GM18505 (cell line): ENCODE measurements around the gene PROM1.

Source experiments
- ATAC-seq: cut with Tn5 transposase; IDR thresholded peaks from one replicate; pipeline ENCODE4 v1.9.1; 2021; ENCODE audit not compliant: unreplicated experiment
- POLR2A ChIP-seq: IDR thresholded peaks from 4 replicates; pipeline ENCODE4 v1.6.1; 2011; ENCODE audit warnings: borderline replicate concordance; ENCODE audit not compliant: insufficient read depth, insufficient read length; ENCODE audit errors: extremely low read depth

PROM1 gene

DNA sequence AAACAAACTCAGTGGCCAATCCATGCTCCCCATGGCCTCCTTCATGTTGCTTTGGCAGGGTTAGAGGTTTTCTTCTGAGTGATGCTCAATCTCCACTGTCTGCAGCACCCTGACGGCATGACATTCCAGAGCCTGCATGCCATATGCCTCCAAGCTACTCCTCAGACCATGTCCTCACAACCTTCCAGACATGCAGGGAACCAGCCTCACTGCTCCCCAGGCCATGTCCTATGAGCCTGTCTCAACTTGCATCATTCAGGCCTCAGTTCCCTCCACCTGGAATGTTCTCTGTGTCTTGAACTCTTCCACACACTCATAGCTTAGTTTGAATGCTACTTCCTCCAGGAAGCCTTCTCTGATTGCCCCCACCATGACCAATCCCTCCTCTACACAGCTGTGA lies 18.8 kb downstream of the PROM1 start:
- ATAC-seq, result no peak

DNA sequence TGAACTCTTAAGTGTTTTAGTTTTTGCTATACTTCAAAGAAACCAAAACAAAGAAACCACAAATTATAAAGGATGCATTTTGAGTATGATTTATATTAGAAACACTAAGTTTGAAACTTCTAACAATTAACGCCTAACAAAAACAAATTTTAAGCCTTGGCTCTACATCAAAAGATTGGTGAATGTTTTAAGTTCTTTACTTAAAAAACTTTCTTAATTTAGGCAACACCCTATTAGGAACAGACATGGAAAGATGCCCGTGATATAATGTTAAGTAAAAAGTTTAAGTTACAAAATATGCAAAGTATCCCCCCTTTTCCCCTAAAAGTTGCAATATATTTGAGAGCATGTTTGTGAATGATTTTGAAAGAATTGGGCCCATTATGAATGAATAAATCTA lies 21.2 kb downstream of the PROM1 start:
- TF ChIP-seq POLR2A, result no peak
- ATAC-seq, result no peak

More for the DNA sequence above, 18.8 kb downstream of the PROM1 start:
- no peak for TF ChIP-seq POLR2A

DNA sequence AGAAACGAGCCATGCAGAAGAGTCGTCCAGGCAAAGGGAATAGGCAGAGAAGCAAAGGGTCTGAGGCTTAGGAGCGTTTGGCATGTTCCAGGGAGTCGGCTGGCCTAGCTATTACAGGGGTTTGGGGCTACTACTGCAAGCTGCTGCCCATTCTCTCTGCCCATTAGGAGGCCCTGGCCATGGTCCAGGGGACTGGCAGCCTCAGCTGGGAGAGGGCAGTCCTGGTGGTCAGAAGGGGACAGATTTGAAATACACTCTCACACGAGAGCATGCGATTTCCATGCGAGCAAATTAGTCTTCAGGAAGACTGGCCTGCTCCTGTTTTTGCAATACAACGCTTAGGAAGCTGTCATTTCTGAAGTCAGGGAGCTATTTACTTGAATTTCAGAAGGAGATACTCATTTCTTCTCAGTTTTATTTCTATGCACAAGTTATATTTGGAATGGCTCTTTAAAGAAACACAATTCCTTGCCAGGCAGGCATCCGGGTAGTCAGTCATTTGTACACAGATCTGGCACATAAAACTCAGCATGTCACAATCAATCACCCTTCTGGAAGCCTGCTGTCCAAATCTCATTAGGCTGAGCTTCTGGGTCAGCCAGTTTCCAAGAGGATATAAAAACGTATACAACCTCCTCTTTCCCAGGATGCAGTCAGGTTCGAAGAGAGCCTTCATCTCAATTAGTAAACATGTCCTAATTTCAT lies 27.0 kb downstream of the PROM1 start:
- ATAC-seq, result no peak
- TF ChIP-seq POLR2A, result no peak

DNA sequence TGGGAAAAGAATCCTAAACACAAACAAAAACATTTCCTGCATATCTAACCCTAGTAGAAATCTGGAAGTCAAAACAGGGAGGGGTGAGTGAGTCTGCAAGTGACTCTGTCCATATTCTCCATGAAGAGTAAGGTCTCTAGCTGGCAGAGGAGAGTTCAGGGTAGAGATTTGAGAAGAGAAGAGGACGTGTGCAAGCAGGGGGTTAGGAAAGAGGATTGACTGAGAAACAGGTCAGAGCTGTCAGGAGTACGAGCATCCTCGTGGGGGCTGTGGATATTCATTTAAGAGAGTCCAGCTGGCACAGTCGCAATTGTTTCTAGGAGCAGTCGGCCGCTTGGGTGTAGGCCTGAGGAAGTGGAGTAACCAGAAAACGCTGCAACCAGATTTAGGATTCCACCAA lies 27.9 kb downstream of the PROM1 start:
- TF ChIP-seq POLR2A, result no peak
- no peak for ATAC-seq

DNA sequence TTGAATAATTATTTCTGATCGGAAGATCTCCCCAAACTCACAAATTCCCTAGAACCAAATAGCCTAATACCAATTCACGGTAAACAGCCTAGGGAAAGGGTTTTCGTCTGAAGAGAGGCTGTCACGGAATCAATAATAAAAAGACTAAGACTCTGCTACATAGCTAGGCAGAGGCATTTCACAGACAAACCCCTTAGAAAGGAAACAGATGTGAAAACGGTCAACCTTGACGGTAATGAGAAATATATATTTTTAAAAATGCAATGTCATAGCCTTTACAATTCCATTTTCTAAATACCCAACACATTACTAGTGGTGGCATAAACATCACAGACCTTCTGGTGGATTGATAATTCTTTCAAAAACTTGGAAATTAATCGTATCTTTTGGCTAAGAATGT lies 28.4 kb downstream of the PROM1 start:
- no peak for ATAC-seq
- no peak for TF ChIP-seq POLR2A

DNA sequence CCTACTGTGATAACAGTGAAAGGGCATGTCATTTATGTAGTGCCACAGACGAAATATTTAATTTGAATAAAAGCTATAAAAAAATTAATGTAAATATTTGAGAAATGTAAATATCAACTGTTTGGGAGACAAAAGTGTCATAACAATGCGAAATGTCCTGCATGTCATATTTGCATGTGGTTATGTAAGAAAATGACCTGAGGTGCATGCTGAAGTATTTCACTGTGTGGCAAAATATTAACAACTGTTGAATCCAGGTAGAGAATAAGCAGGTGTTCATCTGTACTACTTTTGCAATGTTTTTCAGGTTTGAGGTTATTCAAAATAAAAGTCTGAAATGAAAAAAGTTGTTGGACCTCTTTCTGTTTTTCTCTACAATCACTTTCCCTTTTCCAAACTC lies 30.9 kb downstream of the PROM1 start:
- no peak for TF ChIP-seq POLR2A
- ATAC-seq, result no peak

DNA sequence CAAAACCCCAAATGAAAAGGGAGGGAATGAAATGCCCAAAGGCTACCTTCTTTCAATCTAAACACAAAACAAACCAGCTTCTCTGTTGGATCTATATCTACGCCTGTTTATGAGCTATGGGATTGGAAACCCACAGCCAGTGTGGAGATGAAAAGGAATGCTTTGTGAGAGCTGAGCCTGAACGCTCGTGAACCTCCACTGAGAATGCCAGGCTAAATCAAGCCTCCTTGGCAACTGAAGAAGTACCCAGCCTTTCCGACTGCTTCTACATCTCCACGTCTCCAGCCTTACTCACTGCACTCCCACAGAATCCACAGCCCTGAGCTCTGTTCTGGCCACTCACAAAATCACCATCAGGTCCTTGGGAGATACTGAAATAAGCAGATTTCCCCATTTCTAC lies 31.8 kb downstream of the PROM1 start:
- no peak for TF ChIP-seq POLR2A
- no peak for ATAC-seq

DNA sequence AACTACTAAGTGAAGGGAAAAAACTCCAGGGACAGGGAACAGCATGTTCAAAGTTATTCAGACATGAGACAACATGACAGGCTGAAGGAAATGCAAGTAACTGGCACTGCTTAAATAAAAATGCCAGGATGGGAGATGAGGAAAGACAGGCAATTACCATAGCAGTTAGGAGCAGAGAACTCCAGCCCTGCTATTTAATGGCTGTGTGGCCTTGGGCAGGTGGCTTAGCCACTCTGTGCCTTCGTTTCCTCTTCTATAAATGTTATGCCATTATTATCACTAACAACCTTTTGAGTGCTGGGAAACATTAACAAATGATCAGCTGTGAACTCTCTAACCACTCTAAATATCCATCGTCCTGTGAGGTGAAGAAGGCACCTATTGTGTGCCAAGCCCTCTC lies 32.7 kb downstream of the PROM1 start:
- TF ChIP-seq POLR2A, result no peak
- no peak for ATAC-seq

DNA sequence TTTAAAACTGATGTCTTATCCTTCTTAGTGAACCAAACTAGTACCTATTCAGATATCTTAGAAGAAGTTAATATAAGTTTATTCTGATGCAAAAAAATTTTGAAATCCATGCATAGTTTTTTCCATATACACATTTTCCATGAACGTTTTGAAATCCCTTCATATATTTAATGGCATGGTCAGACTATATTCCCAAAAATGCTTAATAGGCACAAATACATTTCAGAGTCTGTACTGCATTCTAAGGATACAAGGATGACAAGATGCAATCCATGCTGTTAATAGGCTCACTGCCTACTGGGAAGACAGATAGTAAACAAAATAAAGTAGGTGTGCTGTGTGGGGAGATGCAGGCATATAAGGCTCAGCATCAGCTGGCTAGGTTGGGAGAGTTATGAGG lies 33.2 kb downstream of the PROM1 start:
- no peak for ATAC-seq
- TF ChIP-seq POLR2A, result no peak

DNA sequence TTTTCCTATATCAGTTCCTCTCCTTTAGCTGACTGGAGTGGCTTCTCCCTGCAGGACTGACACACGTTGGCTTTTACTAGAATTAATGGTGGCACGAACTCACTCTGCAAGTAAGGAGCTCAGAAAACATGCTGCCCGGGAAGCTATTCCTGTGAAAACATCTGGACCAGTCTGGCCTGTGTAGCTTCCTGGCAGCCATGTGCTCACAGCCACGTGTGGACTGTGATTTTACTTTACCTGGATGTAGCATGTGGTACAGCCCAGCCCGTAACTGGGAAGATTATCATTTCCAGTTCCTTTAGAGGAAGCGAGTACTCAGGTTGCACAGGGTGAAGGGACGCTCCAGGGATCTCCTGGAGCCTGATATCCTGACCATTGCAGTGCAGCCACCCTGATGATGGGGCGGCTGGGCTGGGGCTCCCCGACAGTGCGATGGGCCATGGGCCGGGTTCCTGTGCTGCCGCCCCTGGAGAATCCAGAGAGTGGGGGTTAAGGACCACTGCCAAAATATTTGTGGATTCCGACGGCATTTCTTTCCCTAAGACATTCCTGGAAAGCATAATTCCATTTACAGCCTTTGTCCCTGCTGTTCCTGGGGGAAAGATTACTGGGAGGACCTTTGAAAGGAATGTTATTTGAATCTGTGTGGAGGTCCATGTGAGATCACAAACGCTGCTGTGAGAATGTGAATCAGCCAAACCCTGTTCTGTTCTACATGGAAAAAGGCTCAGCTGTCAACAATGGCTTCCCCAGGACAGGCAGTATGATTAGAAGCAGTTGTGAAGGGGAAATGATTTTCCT lies 35.0 kb downstream of the PROM1 start:
- no peak for ATAC-seq
- no peak for TF ChIP-seq POLR2A

DNA sequence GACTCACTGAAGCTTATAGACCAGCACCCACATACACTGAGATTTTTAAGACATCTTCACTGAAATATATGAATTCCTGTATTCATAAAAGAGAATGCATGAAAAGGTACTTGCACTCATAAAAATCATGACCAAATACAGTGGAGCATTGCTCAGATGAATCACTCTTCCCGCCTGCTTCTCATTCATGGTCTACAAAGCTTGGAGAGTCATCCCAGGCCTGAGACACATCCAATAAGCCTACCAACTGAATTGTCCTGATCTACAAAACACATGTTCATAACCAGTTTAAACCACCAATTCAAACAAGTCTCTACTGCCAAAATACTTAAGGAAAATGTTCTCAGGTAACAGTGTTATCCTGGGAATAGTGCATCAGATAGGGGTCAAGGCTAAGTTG lies 38.1 kb downstream of the PROM1 start:
- no peak for ATAC-seq
- TF ChIP-seq POLR2A, result no peak

DNA sequence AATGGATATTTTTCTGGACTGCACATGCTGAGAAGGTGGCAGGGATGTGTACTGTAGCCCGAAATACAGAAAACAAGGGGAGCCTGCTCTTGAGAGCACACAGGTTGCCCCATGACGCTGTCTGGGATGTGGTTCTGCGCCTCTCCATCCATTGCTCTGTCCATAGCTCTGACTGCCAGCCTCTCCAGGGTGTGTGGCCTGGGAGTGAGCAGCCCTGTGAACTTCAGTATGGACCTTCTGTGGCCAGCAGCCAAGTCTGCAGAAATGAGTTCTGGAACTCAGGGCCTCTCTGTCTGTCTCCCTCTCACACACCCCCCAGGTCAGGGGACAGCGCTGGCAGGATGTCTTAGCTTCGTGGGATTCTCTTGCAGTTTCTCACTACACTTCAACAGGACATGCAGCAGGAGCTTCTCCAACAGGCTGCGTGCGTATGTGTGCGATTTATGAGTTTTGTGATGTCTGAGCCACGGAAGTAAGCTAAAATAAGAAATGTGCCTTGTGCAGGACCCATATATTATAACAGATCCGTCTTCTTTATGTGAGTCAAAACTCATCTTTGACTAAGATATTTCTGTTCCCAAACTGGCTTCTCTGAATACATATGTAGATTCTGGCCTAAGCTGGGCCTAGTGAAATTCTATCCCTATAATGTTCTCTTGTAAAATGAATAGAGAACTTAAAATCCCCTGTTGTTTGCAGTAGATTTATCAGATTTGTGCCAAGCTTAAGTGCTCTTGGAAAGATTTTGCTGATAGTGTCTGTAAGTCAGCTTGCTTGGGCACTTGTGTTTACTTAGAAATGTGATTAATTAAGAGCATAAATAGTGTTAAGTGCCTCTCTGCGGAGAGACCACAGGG lies 40.0 kb downstream of the PROM1 start:
- no peak for TF ChIP-seq POLR2A
- no peak for ATAC-seq

DNA sequence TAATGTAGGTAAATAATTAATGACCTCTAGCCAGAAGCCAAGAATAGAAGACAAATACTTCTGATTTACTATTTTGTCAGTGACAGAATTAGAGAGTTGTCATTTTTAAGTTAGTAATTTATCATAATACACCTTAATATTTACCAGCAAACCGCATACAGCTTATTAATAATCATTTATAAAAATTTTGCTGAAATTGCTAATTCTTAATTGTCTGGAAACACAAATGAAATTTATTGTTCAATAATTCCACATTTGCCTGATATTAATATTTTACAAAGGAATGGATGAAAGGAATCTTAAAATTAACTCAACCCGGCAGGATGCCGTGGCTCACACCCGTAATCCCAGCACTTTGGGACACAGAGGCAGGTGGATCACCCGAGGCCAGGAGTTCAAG lies 44.7 kb downstream of the PROM1 start:
- TF ChIP-seq POLR2A, result no peak
- no peak for ATAC-seq
